ENCODE results near the gene SKA1.
A peak's percentile ranks its signal among the peaks of the same experiment; 100 is the strongest.

Gene SKA1

GRCh38 chr18:50374753-50375391 is at the start of gene SKA1:
Gene SKA1, plus strand, starts transcription at chr18:50375046. Its CDS starts 785 bp downstream, at chr18:50375831.
- peak; percentile 72 for DNase-seq

DNA sequence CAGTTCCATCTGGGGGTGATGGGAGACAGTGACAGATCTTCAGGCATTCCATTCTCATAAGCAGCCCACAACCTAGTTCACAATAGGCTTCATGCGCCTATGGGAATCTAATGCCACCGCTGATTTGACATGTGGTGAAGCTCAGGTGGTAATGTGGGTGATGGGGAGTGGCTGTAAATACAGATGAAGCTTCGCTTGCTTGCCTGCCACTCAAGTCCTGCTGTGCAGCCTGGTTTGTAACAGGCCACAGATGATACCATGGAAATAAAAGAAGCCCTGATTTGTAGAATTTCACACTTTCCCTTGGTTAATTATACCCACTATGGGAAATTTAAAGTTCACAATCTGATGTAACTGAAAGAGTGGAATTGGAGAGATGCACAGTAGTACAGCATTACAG is 46.9 kb upstream of the SKA1 start:
- no peak for DNase-seq

GRCh38 chr18:50330176-50330575 is 44.7 kb upstream of the SKA1 start:
- DNase-seq: no peak

DNA sequence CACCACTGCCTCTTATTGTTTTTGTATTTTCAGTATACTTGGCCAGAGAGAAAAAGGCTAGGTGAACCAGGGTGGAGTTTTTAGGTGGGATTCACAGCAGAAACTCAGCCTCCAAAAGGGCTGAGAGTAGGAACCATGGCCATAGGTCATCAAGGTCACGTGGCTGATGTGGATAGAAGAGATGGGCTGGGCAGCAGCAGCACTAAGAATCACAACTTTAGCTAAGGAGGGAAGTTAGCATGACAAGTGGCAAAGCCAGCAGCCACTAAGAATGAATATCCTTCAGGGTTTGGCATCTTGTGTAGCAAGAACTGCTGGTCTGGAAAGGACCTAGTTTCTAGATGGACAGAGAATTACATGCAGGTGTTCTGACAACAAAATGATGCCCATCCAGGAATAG is 43.2 kb upstream of the SKA1 start:
- no peak for DNase-seq

DNA sequence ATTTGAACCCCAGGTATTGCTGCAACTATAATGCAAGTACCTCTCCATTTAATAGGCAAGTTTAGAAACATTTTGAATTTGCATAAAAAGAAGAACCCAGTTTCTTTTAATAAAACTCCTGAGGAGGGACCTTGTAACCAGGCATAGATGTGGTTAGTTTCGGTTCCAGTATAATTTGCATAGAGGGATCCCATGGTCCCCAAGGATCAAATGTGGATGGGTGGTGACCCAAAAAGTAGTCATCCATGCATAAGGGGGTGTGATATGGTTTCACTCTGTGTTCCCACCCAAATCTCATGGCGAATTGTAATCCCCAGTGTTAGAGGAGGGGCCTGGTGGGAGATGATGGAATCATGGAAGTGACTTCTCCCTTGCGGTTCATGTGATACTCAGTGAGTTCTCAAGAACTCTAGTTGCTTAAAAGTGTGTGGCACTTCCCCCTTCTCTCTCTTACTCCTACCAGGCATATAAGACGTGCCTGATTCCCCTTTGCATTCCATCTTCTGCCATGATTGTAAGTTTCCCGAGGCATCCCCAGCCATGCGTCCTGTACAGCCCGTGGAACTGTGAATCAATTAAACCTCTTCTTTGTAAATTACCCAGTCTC is 40.2 kb upstream of the SKA1 start:
- DNase-seq: no peak

- no peak for DNase-seq
Observed at GRCh38 chr18:50338122-50338521, 36.7 kb upstream of the SKA1 start.

- no peak for DNase-seq
Observed at GRCh38 chr18:50338715-50339114, 36.1 kb upstream of the SKA1 start.

DNA sequence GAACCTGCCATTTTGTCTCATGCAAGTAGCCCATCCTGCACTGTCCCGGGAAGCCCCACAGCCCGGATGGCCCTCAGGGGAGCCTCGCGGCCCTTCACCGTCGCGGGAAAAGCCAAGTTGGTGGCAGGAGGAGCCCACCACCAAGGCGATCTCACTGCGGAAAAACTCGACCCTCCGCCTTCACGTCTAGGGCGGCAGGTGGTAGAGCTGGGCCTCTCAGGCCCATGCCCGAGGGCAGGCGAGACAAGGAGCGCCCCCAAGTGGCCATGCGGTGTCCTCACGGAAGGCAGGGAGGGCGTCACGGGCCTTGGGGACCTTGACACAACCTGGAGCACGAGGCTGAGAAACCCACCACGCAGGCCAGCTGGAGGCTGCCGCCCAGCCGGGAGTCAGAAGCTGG is 34.8 kb upstream of the SKA1 start:
- no peak for DNase-seq

DNA sequence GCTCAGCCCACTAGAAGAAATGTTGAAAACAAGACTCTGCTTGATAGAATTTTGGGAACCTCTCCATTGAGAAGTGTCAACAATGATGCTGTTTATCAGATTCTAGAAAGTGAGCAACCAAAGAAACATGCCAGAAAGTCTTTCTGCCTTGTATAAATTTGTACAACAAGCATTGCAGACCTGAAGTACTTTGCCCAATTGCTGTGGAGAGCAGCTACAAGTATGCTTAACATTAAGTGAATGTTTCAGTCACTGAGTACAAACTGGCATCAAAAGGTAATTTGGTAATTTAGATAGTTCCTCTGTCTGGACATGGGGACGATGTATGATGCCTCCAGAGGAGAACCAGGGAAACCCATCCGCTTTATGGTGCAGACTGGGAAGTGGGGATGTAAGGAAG is 33.4 kb upstream of the SKA1 start:
- no peak for DNase-seq

DNA sequence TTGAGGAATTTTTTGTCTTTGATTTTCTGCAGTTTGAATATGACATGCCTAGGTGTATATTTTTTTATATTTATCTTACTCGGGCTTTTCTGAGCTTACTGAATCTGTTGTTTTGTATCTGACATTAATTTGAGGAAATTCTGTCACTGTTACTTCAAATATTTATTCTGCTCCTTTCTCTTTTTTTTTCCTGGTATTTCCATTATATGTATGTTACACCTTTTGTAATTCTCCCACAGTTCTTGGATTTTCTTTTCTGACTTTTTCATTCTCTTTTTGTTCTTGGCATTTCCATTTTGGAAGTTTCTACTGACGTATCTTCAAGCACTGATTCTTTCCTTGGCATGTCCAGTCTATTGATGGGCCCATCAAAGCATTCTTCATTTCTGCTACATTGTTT is 24.1 kb upstream of the SKA1 start:
- no peak for DNase-seq

DNA sequence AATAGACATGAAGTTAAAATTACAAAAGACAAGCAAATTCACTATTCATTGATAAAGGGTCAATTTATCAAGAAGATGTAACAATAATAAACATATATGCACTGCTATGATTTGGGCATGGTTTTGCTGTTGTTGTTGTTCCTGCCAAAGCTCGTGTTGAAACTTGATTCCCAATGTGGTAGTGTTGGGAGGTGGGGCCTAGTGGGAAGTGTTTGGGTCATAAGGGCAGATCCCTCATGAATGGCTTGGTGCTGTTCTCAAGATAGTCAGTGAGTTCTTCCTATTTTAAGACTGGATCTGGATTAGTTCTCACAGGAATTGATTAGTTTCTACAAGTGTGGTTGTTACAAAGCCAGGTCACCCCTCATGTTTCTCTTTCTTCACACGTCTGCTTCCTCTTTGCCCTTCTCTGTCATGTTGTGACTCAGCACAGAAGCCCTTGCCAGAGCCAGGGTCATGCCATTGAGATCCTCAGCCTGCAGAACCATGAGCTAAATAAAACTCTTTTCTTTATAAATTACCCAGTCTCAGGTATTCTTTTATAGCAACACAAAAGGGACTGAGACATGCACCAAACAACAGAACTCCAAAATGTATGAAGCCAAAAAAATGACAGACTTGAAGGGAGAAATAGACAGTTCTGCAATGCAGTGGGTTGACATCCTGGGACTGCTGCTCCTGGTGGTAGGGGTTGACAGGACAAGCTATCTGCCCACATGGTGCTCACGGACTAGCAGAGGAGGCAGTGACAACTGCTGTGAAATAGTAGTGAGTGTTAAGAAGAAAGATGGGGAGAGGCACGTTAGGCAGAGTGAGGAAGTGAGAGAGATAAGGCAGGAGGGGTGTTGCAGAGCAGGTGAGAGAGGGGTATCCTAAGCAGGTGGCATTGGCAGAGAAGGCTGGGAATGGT is 18.6 kb upstream of the SKA1 start:
- no peak for DNase-seq

GRCh38 chr18:50358844-50359243 is 16.0 kb upstream of the SKA1 start:
- DNase-seq: no peak

GRCh38 chr18:50359806-50360205 is 15.0 kb upstream of the SKA1 start:
- DNase-seq: no peak

GRCh38 chr18:50360611-50361010 is 14.2 kb upstream of the SKA1 start:
- DNase-seq: no peak

DNA sequence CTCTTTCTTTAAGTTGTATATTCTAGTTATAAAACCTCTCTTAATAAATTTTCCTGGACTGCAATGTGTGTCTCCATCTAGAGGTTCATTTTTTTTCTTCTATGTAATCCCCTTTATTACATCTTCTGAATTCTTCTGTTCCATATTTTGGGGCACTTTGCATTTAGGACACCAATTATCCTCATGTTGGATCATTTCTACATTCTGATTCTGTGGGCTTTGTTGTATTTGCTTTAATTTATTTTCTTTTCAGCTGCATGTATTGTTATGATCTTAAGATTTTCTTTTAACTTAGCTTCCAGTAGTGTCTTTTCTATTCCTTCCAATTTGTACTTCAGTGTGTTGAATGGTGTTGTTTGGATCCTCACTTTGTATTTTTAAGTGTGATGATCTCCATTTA is 5.2 kb upstream of the SKA1 start:
- DNase-seq: no peak

DNA sequence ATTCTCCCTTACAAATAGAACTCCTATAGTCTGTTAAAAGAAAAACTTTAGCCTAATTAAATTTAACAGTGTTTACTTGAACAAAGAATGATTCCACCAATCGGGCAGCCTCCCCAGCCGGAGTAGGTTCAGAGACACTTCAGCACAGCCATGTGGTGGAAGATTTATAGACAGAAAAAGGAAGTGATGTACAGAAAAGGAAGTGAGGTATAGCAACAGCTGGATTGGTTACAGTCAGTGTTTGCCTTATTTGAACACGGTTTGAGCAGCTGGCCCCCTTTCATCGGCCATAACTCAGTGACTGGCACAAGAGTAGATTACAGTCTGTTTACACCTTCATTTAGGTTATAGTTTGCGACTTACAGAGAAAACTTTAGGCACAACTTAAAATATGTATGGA is 2.1 kb upstream of the SKA1 start:
- DNase-seq: no peak

GRCh38 chr18:50373561-50374219 is 1.2 kb upstream of the SKA1 start:
- DNase-seq: no peak

DNA sequence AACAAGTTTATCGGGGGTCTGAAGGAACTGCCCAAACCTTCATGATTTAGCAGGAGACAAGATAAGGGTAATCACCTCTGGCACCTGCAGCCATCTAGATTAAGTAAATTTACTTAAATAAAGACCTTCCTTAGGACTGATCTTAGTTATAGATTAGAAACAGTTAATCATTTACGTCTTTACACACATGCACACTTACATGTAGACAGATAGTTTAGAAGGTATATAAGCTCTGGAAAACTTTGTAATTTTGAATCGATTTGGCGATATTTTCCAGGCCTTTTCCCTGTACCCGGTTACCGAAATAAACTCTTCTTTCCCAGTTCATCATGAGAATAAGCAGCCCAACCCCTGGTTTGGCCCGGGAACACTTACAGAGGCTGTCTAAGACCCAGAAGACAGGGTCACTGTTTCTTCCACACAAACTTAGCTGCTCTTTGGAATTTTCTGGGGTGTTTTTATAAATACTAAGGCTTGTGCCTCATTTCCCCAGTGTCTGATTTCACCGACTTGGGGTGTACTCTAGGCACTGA is 560 bp upstream of the SKA1 start:
- no peak for DNase-seq

DNA sequence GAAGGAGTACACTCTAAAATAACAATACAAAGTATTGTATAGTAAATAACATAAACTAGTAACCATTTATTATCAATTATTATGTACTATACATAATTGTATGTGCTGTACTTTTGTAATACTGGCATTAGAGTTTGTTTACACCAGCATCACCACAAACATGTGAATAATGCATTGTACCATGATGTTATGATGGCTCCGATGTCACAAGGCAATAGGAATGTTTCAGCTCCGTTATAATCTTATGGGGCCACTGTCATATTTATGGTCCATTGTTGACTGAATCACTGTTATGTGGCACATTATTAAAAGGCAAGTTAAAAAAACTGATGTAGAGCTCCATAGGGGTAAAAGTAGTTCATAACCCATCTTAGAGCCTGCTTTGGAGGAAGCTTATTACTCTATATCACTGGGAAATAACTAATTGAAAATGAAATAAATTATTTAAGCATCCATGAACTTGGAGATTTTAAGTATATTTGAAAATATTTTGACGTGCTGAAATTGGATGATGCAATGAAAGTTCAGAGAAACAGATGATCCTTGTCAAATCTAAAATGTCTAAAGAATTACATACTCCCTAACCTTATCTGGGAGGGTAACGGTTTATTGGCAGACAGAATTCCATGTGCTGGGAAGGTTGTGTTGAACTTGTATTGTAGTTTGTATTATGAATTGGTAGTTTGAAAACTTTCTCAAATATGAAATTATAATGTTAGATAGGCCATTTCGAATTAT is 2.4 kb downstream of the SKA1 start:
- DNase-seq: no peak

DNA sequence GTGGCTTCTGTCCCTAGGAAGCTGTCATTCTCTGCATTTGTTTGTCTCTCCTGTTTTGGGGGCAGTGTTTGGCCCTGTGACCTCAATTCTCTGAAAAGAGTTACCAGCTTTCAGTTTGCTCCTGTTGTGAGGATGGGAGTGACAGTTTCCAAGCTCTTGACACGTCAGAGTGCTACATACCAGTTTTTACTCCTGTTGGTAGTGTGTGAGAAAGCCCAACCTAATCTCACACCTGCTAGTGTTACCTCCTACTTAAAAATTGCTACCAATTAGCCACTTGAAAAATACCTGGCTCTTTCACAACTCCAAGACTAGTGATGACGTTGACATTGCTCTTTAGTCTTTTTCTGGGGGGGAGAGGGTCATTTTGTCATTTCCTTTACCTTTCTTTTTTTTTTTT is 14.1 kb downstream of the SKA1 start:
- no peak for DNase-seq

DNA sequence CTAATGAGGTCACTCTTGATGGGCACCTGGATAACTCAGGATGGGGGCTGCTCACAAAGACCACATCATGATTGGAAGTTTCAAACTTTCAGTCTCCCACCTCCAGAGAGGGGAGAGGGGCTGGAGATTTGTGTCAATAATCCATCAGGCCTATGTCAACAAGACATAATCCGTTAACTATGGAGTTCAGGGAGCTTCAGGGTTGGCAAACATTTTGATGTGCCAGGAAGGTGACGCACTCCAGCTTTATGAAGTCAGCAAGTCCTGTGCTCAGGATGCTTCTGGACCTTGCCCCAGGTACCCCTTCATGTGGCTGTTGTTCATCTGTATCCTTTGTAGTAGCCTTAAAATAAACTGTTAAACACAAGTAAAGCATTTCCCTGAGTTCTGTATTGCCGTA is 19.0 kb downstream of the SKA1 start:
- no peak for DNase-seq

- no peak for DNase-seq
Observed at GRCh38 chr18:50395093-50395492, 20.2 kb downstream of the SKA1 start.

Measured in NCI-H1694 (cell line).